SJSA1 (cell line): ENCODE measurements around the gene SHBG. TPM values are rescaled to one million over a fixed set of nuclear protein-coding genes. Genes with fewer than 3 reads are reported as not detected.

ENCODE experiments used
- DNase-seq, 2 experiments: peaks; one replicate each; pipeline ENCODE4 v3.0.0-alpha.2; 2015 to 2020; ENCODE audit warnings: low spot score in 2 of 2, low read depth in 1 of 2
- H3K27ac ChIP-seq: fragments of 250-450 bp; sonication (Bioruptor Pico); 2 replicates; pipeline ENCODE4 v1.5.1; 2020; ENCODE audit warnings: mild to moderate bottlenecking, moderate library complexity
- H3K27me3 ChIP-seq: fragments of 250-450 bp; sonication (Bioruptor Pico); replicated peaks from 2 replicates; pipeline ENCODE4 v1.5.1; 2020; ENCODE audit warnings: mild to moderate bottlenecking, moderate library complexity
- H3K36me3 ChIP-seq: fragments of 250-450 bp; sonication (Bioruptor Pico); 2 replicates; pipeline ENCODE4 v1.5.1; 2020; ENCODE audit warnings: mild to moderate bottlenecking
- H3K4me1 ChIP-seq: fragments of 250-450 bp; sonication (Bioruptor Pico); replicated peaks from 2 replicates; pipeline ENCODE4 v1.6.1; 2021; ENCODE audit warnings: mild to moderate bottlenecking
- H3K4me3 ChIP-seq: fragments of 250-450 bp; sonication (Bioruptor Pico); 2 replicates; pipeline ENCODE4 v1.5.1; 2020; ENCODE audit warnings: mild to moderate bottlenecking
- H3K9me3 ChIP-seq: fragments of 250-450 bp; sonication (Bioruptor Pico); replicated peaks from 2 replicates; pipeline ENCODE4 v1.5.1; 2020; ENCODE audit warnings: mild to moderate bottlenecking
- total RNA-seq: library from RNA; depleted of rRNA; stranded (reverse); fragments of >200 nt; shearing (Covaris generic); gene quantifications from 2 replicates; pipeline ENCODE4 v1.2.3, GENCODE V29; 2014; rRNA removed

The SHBG gene
- total RNA-seq, 1 experiment from 2014 or later = not detected

GRCh38 chr17:7676533-7676932 lies 46.6 kb downstream of the SHBG start:
- Histone ChIP-seq H3K36me3 (peaks cover 46% of the 10 kb centered on the region), H3K4me3 (no peak overlapping the region), H3K4me1 (no peaks in the 10 kb centered on the region)

GRCh38 chr17:7677388-7678067 lies 47.6 kb downstream of the SHBG start:
- Histone ChIP-seq H3K36me3 (peaks cover 40% of the 10 kb centered on the region), H3K4me1 (no peaks in the 10 kb centered on the region), H3K27me3 (no peaks in the 10 kb centered on the region), H3K27ac (no peak overlapping the region), H3K9me3 (peaks cover 5% of the 10 kb centered on the region; the same call in 1 of the 2 replicates), H3K4me3 (no peak overlapping the region)
- DNase-seq = no peak

More at GRCh38 chr17:7676533-7676932, 46.6 kb downstream of the SHBG start:
- no peak for DNase-seq
- Histone ChIP-seq H3K27ac (no peak overlapping the region), H3K9me3 (peaks cover 5% of the 10 kb centered on the region; the same call in 1 of the 2 replicates), H3K27me3 (no peaks in the 10 kb centered on the region)

Other genes starting within 250 kb of the SHBG start
- gene TNK1, start 249.0 kb upstream of the SHBG start, total RNA-seq = not detected in 2 replicates
- gene PLSCR3, start 235.6 kb upstream of the SHBG start, total RNA-seq = 13.3 and 14.2 TPM in 2 replicates
- gene TMEM256, start 226.0 kb upstream of the SHBG start, total RNA-seq = 24.7 and 28.8 TPM in 2 replicates
- 2.2 and 3.9 TPM in 2 replicates for gene NLGN2, start 222.3 kb upstream of the SHBG start, total RNA-seq
- not detected in 2 replicates for gene SPEM1, start 209.8 kb upstream of the SHBG start, total RNA-seq
- gene SPEM2, start 204.5 kb upstream of the SHBG start, total RNA-seq = not detected in 2 replicates
- not detected in 2 replicates for gene SPEM3, start 201.3 kb upstream of the SHBG start, total RNA-seq
- gene TMEM102, start 194.7 kb upstream of the SHBG start, total RNA-seq = 0.45 TPM in 1 of 2 replicates, not detected in the other
- gene FGF11, start 190.6 kb upstream of the SHBG start, total RNA-seq = not detected in 2 replicates
- gene CHRNB1, start 185.1 kb upstream of the SHBG start, total RNA-seq = 3.9 and 14.7 TPM in 2 replicates
- gene ZBTB4, start 150.5 kb upstream of the SHBG start, total RNA-seq = 13.8 and 19.9 TPM in 2 replicates
- gene SLC35G6, start 148.7 kb upstream of the SHBG start, total RNA-seq = not detected in 2 replicates
- 17.5 and 29.3 TPM in 2 replicates for gene POLR2A, start 145.8 kb upstream of the SHBG start, total RNA-seq
- gene TNFSF12, start 81.1 kb upstream of the SHBG start, total RNA-seq = 5.9 and 22.8 TPM in 2 replicates
- 0.56 and 1.3 TPM in 2 replicates for gene TNFSF13, start 71.4 kb upstream of the SHBG start, total RNA-seq
- 74.9 and 101 TPM in 2 replicates for gene SENP3, start 68.2 kb upstream of the SHBG start, total RNA-seq
- gene CD68, start 50.5 kb upstream of the SHBG start, total RNA-seq = 0.31 and 5.2 TPM in 2 replicates
- 166 and 213 TPM in 2 replicates for gene MPDU1, start 46.3 kb upstream of the SHBG start, total RNA-seq
- gene SOX15, start 40.0 kb upstream of the SHBG start, total RNA-seq = not detected in 2 replicates
- gene FXR2, start 15.2 kb upstream of the SHBG start, total RNA-seq = 39.6 and 49.5 TPM in 2 replicates
- gene SAT2, start 2.3 kb upstream of the SHBG start, total RNA-seq = 28.1 and 40.1 TPM in 2 replicates
- gene ATP1B2, start 20.8 kb downstream of the SHBG start, total RNA-seq = not detected in 2 replicates
- 28.4 and 40.6 TPM in 2 replicates for gene TP53, start 57.4 kb downstream of the SHBG start, total RNA-seq
- gene WRAP53, start 58.3 kb downstream of the SHBG start, total RNA-seq = 13.8 and 14.2 TPM in 2 replicates
- gene EFNB3, start 75.1 kb downstream of the SHBG start, total RNA-seq = not detected in 2 replicates
- not detected in 2 replicates for gene DNAH2, start 87.6 kb downstream of the SHBG start, total RNA-seq
- 0.34 and 0.85 TPM in 2 replicates for gene KDM6B, start 204.1 kb downstream of the SHBG start, total RNA-seq
- gene TMEM88, start 224.9 kb downstream of the SHBG start, total RNA-seq = not detected in 2 replicates
- gene NAA38, start 227.4 kb downstream of the SHBG start, total RNA-seq = 90.7 and 148 TPM in 2 replicates
- gene CYB5D1, start 227.9 kb downstream of the SHBG start, total RNA-seq = 2.6 and 2.8 TPM in 2 replicates